Thyroid gland (tissue), 4 donors: ENCODE data around the gene PACS1. TPM values are rescaled to one million over a fixed set of nuclear protein-coding genes. Genes with fewer than 3 reads are reported as not detected.

Experiments
- DNase-seq, 2 donors: peaks; one replicate each; pipeline ENCODE4 v3.0.0-alpha.2; 2019
- H3K27ac ChIP-seq, 3 donors: fragments of 200-600 bp; sonication (generic); 1 replicate in 2 of 3; 2 replicates in 1 of 3; pipeline ENCODE4 v1.5.1; 2016 to 2019; ENCODE audit warnings: mild to moderate bottlenecking in 1 of 3, moderate library complexity in 1 of 3
- H3K27me3 ChIP-seq: fragments of 200-600 bp; sonication (generic); one replicate; pipeline ENCODE4 v1.5.1; 2019
- H3K36me3 ChIP-seq, 2 donors: fragments of 200-600 bp; sonication (generic); one replicate each; pipeline ENCODE4 v1.5.1; 2016 to 2019
- H3K4me1 ChIP-seq, 2 donors: fragments of 200-600 bp; sonication (generic); one replicate each; pipeline ENCODE4 v1.5.1; 2017 to 2019
- H3K4me3 ChIP-seq, 3 donors: fragments of 200-600 bp; sonication (generic); replicated peaks in 1 of 3; 1 replicate in 2 of 3; 2 replicates in 1 of 3; pipeline ENCODE4 v1.5.1; 2016; ENCODE audit warnings: mild to moderate bottlenecking in 1 of 3
- H3K9me3 ChIP-seq: fragments of 200-600 bp; sonication (generic); one replicate; pipeline ENCODE4 v1.5.1; 2017
- CTCF ChIP-seq, 6 experiments: fragments of 200-600 bp in 3 of 6; fragments of 450-650 bp in 3 of 6; sonication (generic) in 3 of 6; IDR thresholded peaks; one replicate each; pipeline ENCODE4 v1.5.1; 2016 to 2019; ENCODE audit warnings: antibody characterized with exemption in 6 of 6, mild to moderate bottlenecking in 2 of 6, inconsistent platforms in 1 of 6, moderate library complexity in 1 of 6
- POLR2A ChIP-seq, 2 donors: fragments of 450-650 bp; IDR thresholded peaks; one replicate each; pipeline ENCODE4 v1.6.1; 2017; ENCODE audit warnings: antibody characterized with exemption in 2 of 2, mild to moderate bottlenecking in 2 of 2, moderate library complexity in 1 of 2
- WGBS, 2 donors: methylation state at CpG; one replicate each; pipeline ENCODE4 v1.1.5; 2017; 5-methylcytosine and 5-hydroxymethylcytosine counted together
- intact Hi-C: fragments of 100-400 bp; cut with DNase I; formaldehyde crosslinking; loops from one replicate; pipeline ENCODE4 v1.15.1; 2023
- total RNA-seq, 4 donors: library from RNA; depleted of rRNA; stranded (reverse); fragments of >200 nt; gene quantifications; one replicate each; pipeline ENCODE4 v1.2.3, GENCODE V29; 2016

The PACS1 gene
- total RNA-seq, 4 donors from 2014 or later: 39.6 to 67.7 (median 59.7) TPM

DNA sequence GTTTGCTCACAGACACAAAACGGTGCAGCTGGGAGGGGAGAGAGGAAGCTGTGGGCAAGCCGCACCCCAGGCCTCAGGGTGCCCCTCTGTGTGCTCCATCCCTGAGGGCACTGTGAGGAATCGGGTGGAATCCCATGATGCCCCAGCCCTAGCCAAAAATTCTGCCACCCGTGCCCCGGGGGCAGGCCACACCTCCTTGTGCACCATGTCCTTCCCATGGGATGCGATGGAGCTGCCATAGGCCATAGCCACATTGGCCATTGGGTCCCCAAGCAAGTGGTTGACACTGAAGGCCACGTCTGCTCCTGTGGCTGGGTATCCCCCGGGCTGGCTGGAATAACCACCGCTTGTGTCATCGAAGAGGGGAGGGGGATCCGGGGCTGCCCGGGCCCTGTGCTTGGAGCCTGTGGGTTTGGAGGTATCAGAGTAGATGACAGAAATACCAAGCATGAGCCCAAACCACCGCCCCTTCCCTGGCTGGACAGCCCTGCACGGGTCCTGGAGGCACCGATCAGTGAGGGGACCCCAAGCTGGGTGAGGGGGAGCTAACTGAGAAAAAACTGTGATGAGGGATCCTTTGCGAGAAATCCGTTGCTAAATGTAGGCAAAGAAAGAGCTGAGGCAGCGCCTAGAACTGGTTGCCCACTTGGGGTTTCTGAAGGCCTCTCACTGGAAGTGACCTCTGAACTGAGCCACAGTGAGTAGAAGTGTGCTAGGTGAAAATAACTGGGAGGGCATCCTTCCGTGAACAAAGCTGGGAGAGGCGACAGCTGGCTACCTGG lies 218.0 kb downstream of the PACS1 start:
- Histone ChIP-seq H3K36me3 (peaks cover 0 to 6% of the 10 kb centered on the region in 2 donors), H3K27ac (peak overlapping the region in 2 of 3 donors; percentile 55 to 88), H3K4me1 (peaks cover 22% of the 10 kb centered on the region in 2 donors), H3K4me3 (peak overlapping the region; percentile 70 to 93 (median 71)), H3K9me3 (no peaks in the 10 kb centered on the region), H3K27me3 (peaks cover 4% of the 10 kb centered on the region)
- no peak for DNase-seq
- TF ChIP-seq POLR2A (IDR thresholded peaks at IDR 0.05): no peak
- TF ChIP-seq CTCF (IDR thresholded peaks at IDR 0.05): no peak
- 35 to 39% methylated on average over 14 to 16 of the region's 20 CpGs for WGBS, 2 donors
- intact Hi-C loops: loop anchor here (5.0 kb wide), 1 partner anchor 134 kb away; the partner anchor contains the start of gene NPAS4

GRCh38 chr11:66288671-66289547 lies 218.8 kb downstream of the PACS1 start, which contains the start of gene YIF1A:
Gene YIF1A, minus strand, starts transcription at chr11:66289143. Its CDS starts 158 bp downstream, at chr11:66288985.
- TF ChIP-seq CTCF (IDR thresholded peaks at IDR 0.05) (no peak), POLR2A (IDR thresholded peaks at IDR 0.05) (peak in 1 of 2 donors; percentile 94)

DNA sequence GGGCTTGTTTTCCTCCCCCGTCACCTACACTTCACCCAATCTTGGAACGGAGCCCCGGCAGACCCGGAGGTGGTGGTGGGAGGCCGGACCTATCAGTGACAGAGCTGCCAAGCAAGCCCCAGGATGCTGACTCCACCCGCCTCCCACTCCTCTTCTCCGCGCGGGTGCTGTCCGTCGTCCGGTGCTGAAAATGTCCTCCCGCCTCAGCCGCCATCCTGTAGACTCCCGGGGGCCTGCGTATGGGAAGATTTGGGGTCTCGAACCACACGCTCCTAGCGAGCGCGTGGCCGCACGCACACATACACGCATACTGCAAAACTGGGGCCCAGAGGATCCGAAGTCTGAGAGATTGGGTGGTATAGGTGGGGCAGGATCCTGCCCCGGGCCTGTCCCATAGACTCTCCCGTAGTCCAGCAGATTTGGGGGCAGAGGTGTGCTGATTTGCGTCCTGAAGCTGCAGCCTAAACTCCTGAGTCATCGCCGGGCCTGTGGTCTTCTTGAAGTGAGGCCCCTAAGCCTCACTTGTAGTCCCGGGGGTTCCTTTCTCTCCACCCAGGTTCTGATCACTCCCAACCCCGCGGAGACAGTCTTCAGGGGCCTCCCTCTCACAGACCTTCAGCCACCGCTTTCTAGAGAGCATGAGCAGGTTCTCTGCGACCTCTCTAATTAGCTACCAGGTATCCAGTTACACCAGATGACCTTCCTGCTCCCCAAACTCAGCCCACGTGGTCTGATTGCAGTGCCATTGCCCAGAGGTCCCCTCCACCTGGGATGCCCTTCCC lies 219.7 kb downstream of the PACS1 start:
- H3K4me3 ChIP-seq: peak overlapping the region in 2 of 3 donors; percentile 48 to 93
- 14 to 29% methylated on average over 11 to 29 of the region's 36 CpGs for WGBS, 2 donors
- peaks cover 22% of the 10 kb centered on the region in 2 donors for H3K4me1 ChIP-seq
- intact Hi-C loops: loop anchor here (5.0 kb wide), 1 partner anchor 133 kb away; the partner anchor contains the start of gene NPAS4
- H3K27me3 ChIP-seq: peaks cover 4% of the 10 kb centered on the region
- H3K27ac ChIP-seq: peak overlapping the region; percentile 74 to 88 (median 74)
- TF ChIP-seq CTCF (IDR thresholded peaks at IDR 0.05): no peak
- no peaks in the 10 kb centered on the region for H3K36me3 ChIP-seq
- H3K9me3 ChIP-seq: no peaks in the 10 kb centered on the region
- peak; percentile 75 to 79 for DNase-seq

More at GRCh38 chr11:66288671-66289547, 218.8 kb downstream of the PACS1 start, which contains the start of gene YIF1A:
- DNase-seq: peak; percentile 99
- H3K4me3 ChIP-seq: peak within 1 kb of the TSS; percentile 70 to 93 (median 71)
- intact Hi-C loops: loop anchor here (5.0 kb wide), 1 partner anchor 133 kb away; the partner anchor contains the start of gene NPAS4
- peak within 1 kb of the TSS; percentile 74 to 88 (median 74) for H3K27ac ChIP-seq
- peaks cover 4% of the 10 kb centered on the region for H3K27me3 ChIP-seq
- peaks cover 22% of the 10 kb centered on the region in 2 donors for H3K4me1 ChIP-seq
- H3K9me3 ChIP-seq: no peaks in the 10 kb centered on the region
- H3K36me3 ChIP-seq: peaks cover 0 to 6% of the 10 kb centered on the region in 2 donors
- WGBS, 2 donors: 0 to 1% methylated on average over 22 to 43 of the region's 87 CpGs

GRCh38 chr11:66290330-66290621 lies 220.2 kb downstream of the PACS1 start:
- H3K27ac ChIP-seq: no peak overlapping the region
- peaks cover 22% of the 10 kb centered on the region in 2 donors for H3K4me1 ChIP-seq
- H3K36me3 ChIP-seq: no peaks in the 10 kb centered on the region
- whole genome bisulfite sequencing, 2 donors: 85 to 91% methylated on average over 2 of the region's 2 CpGs
- TF ChIP-seq CTCF (IDR thresholded peaks at IDR 0.05): no peak
- TF ChIP-seq POLR2A (IDR thresholded peaks at IDR 0.05): no peak
- H3K27me3 ChIP-seq: peaks cover 4% of the 10 kb centered on the region
- intact Hi-C loops: no loop called here
- no peak for DNase-seq
- no peak overlapping the region for H3K4me3 ChIP-seq
- H3K9me3 ChIP-seq: no peaks in the 10 kb centered on the region
